HUES48 (cell line): Measurements from ENCODE around the gene PAQR5.
"Not testable (repeated sequence)": the region's sequence is repeated elsewhere in the genome, so short reads cannot be mapped to it uniquely, and the experiment has no call there.

Experiments
- H3K27ac ChIP-seq: one replicate; pipeline ENCODE4 v1.7.0; 2013; ENCODE audit warnings: low read depth, low read length, inconsistent platforms
- H3K27me3 ChIP-seq: 2 replicates; pipeline ENCODE4 v1.6.1; 2013; ENCODE audit warnings: mild to moderate bottlenecking, low read length; ENCODE audit not compliant: control insufficient read depth, insufficient read depth
- H3K36me3 ChIP-seq: 2 replicates; pipeline ENCODE4 v1.6.1; 2013; ENCODE audit warnings: low read length; ENCODE audit not compliant: control insufficient read depth, insufficient read depth
- H3K4me1 ChIP-seq: 2 replicates; pipeline ENCODE4 v1.6.1; 2013; ENCODE audit warnings: mild to moderate bottlenecking, low read length; ENCODE audit not compliant: control insufficient read depth, insufficient read depth
- H3K4me3 ChIP-seq: 2 replicates; pipeline ENCODE4 v1.5.1; 2013; ENCODE audit warnings: mild to moderate bottlenecking, low read depth, low read length
- H3K9ac ChIP-seq: 2 replicates; pipeline ENCODE4 v1.6.1; 2013; ENCODE audit warnings: mild to moderate bottlenecking, low read depth, low read length, moderate library complexity
- H3K9me3 ChIP-seq: 2 replicates; pipeline ENCODE4 v1.6.1; 2013; ENCODE audit warnings: low read length; ENCODE audit not compliant: control insufficient read depth, insufficient read depth

Gene PAQR5

DNA sequence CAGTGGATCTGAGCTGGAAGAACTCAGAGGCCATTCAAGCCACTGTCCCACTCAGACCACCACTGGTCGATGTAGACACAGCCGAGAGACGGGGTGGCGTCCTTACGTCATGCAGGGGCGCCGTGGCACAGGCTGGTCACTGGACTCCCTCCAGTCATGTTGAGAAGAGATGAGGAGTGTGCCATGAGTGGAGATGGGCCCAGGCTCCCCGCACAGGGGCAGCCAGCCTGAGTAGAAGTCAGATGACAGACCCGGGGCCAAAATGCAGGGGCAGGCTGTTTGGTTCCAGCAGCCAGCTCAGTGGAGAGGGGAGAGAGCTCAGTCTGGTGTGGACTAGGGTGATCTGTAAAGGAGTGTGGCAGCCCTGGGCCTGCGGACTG, 82.0 kb downstream of the PAQR5 start:
- no peaks in the 10 kb centered on the region for H3K27me3 ChIP-seq
- H3K9ac ChIP-seq, result no peak overlapping the region
- no peak overlapping the region for H3K27ac ChIP-seq
- H3K9me3 ChIP-seq, result no peaks in the 10 kb centered on the region
- no peaks in the 10 kb centered on the region for H3K36me3 ChIP-seq
- no peak overlapping the region for H3K4me3 ChIP-seq
- H3K4me1 ChIP-seq, result no peaks in the 10 kb centered on the region

DNA sequence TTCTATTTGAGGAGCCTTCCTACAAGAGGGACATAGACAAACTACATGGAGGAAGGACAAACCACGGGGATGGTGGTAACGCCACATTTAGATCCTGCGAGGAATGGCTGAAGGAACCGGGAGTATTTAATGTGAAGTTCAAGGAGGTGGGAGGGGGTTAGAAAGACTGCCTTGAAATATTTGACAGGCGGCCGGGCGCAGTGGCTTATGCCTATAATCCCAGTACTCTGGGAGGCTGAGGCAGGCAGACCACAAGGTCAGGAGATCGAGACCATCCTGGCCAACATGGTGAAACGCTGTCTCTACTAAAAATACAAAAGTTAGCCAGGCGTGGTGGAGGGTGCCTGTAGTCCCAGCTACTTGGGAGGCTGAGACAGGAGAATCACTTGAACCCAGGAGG, 83.5 kb downstream of the PAQR5 start:
- H3K9ac ChIP-seq, H3K4me3 ChIP-seq, H3K27me3 ChIP-seq, H3K27ac ChIP-seq, H3K36me3 ChIP-seq, H3K9me3 ChIP-seq, H3K4me1 ChIP-seq: not testable (repeated sequence)

DNA sequence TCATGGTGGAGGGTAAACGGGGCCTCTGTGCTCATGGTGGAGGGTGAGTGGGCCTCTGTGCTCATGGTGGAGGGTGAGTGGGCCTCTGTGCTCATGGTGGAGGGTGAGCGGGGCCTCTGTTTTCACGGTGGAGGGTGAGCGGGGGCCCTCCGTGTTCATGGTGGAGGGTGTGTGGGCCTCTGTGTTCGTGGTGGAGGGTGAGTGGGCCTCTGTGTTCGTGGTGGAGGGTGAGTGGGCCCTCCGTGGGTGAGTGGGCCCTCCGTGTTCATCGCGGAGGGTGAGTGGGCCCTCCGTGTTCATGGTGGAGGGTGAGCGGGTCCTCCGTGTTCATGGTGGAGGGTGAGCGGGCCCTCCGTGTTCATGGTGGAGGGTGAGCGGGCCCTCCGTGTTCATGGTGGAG, 85.4 kb downstream of the PAQR5 start:
- H3K4me3 ChIP-seq, H3K9ac ChIP-seq, H3K36me3 ChIP-seq, H3K9me3 ChIP-seq, H3K27ac ChIP-seq, H3K4me1 ChIP-seq, H3K27me3 ChIP-seq: not testable (repeated sequence)

DNA sequence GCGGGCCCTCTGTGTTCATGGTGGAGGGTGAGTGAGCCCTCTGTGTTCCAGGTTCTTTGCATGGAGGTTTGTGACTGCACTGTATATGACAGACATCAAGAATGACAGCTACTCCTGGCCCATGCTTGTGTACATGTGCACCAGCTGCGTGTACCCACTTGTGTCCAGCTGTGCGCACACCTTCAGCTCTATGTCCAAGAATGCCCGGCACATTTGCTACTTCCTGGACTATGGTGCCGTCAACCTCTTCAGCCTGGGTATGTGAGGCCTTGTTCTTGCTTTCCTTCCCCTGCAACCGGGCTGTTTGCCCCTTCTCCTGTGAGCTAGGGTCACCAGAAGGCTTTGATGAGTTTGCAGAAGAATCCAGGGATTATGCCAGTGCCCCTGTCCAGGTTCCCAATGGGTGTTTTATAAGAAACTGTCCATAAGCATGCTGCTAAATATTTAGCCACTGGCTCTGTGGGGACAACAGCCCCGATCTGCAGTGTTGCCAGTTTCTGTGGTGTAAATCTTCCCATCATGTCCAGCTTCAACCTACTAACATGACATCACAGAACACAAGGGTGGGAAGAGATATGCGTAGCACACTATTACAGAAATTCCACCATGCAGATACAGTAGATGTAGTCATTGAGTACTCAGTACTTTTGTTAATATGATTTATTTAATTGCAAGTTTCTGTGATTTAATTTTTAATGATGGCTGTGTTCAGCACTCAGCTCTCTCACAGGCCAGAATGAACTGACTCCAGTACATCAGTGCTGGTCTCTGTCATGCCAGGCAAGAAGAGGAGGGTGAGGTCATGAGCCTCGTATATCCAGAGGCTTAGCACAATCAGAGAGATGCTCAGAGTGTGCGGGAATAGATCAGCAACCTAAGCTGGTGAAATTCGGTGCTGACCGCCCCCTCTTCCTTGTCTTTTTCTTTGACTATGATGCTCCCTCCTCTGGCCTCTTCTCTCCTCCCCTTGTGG, 86.2 kb downstream of the PAQR5 start:
- Histone ChIP-seq H3K27ac (no peak overlapping the region), H3K9me3 (no peaks in the 10 kb centered on the region), H3K4me3 (no peak overlapping the region), H3K9ac (no peak overlapping the region), H3K27me3 (no peaks in the 10 kb centered on the region), H3K36me3 (no peaks in the 10 kb centered on the region), H3K4me1 (no peaks in the 10 kb centered on the region)

DNA sequence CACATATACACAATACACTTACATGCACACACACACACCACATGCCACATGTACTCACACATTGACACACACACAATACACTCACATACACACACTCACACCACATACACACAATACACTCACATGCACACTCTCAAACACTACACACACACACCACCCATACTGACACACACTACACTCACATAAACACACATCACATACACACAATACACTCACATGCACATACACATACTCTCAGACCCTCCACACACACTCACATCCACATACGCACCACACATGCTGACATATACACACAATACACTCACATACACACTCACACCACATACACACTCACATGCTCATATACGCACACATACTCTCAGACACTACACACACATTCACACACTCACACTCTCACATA, 87.1 kb downstream of the PAQR5 start:
- no peaks in the 10 kb centered on the region for H3K4me1 ChIP-seq
- H3K9ac ChIP-seq, result no peak overlapping the region
- no peak overlapping the region for H3K4me3 ChIP-seq
- H3K36me3 ChIP-seq, result no peaks in the 10 kb centered on the region
- no peaks in the 10 kb centered on the region for H3K27me3 ChIP-seq
- no peak overlapping the region for H3K27ac ChIP-seq
- no peaks in the 10 kb centered on the region for H3K9me3 ChIP-seq

DNA sequence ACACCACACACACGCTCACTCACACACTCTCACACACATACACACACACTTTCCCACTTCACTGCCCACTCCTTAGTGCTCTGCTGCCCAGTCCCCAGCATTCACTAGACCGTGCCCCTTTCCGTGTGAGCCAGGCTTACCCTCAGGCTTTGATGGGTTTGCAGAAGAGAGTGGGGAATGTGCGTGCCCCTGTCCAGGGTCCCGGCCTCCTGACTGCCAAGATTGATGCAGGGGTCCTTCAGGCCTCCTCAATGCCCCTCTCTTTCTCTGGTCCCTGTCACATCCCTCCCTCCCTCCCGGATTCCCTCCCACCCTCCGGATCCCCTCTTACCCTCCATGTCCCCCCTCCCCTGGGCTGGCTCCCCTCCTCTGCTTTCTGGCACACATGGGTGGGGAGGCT, 87.6 kb downstream of the PAQR5 start:
- H3K4me3 ChIP-seq, result no peak overlapping the region
- no peak overlapping the region for H3K9ac ChIP-seq
- H3K27ac ChIP-seq, result no peak overlapping the region
- H3K27me3 ChIP-seq, result no peaks in the 10 kb centered on the region
- H3K36me3 ChIP-seq, result no peaks in the 10 kb centered on the region
- H3K9me3 ChIP-seq, result no peaks in the 10 kb centered on the region
- H3K4me1 ChIP-seq, result no peaks in the 10 kb centered on the region

DNA sequence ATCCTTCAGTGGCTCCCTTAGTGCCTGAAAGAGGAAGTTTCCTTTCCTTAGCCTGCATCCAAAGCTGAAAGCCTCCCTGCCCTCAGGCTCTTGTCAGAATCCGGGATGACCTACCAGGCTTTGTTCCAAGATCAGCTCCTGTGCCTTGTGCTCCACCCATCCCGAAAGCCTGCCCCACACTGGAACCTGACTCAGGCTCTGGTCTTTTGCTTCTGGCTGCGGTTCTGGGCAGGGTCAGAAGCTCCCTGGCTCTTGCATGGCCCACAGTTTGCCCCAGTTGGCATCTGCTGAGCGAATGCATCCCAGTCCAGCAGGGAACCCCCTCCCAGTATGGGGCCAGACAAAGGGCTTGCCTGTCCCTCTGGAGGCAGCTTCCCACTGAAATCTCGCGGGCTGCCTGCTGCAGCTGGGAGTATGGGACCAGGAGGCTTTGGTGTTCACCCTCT, 89.6 kb downstream of the PAQR5 start:
- Histone ChIP-seq H3K4me1 (no peaks in the 10 kb centered on the region), H3K27me3 (no peaks in the 10 kb centered on the region), H3K36me3 (no peaks in the 10 kb centered on the region), H3K4me3 (no peak overlapping the region), H3K9ac (no peak overlapping the region), H3K9me3 (no peaks in the 10 kb centered on the region), H3K27ac (no peak overlapping the region)

DNA sequence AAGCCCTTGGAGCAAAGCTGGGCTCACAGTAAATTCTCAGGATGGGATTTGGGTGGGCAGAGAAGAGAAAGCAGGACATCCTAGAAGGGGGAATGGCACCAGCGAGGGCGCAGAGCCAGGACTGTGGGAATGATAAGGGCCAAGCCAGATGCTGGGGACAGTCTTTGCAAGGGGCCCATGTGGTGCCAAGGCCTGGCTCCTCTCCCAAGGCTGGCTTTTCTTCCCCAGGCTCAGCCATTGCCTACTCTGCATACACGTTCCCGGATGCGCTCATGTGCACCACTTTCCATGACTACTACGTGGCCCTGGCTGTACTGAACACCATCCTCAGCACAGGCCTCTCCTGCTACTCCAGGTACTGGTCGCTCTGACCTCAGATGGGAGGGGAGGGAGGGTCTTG, 90.7 kb downstream of the PAQR5 start:
- Histone ChIP-seq H3K4me3 (no peak overlapping the region), H3K9ac (no peak overlapping the region), H3K27me3 (no peaks in the 10 kb centered on the region), H3K4me1 (peaks cover 10% of the 10 kb centered on the region), H3K9me3 (no peaks in the 10 kb centered on the region), H3K36me3 (no peaks in the 10 kb centered on the region), H3K27ac (no peak overlapping the region)

DNA sequence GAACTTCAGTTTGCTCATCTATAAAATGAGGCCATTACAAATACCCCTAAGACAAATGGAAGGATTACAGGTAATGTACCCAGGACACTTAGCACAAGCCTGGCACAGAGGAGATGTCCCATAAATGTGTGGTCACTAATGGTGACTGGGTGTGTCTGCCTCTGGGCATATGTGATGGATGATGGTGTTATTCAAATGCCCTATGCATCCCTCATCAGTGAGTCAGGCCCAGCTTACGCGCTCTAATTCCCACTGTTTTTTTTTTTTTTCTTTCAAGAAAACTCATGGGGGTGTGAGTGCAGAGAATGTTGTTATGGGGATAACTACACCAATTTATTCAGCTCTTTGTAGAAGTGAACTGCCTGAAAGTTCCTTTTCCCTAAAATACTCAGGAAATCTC, 91.9 kb downstream of the PAQR5 start:
- H3K27me3 ChIP-seq, result no peaks in the 10 kb centered on the region
- H3K9ac ChIP-seq, result no peak overlapping the region
- H3K36me3 ChIP-seq, result no peaks in the 10 kb centered on the region
- H3K4me1 ChIP-seq, result peaks cover 11% of the 10 kb centered on the region
- H3K27ac ChIP-seq, result no peak overlapping the region
- no peak overlapping the region for H3K4me3 ChIP-seq
- H3K9me3 ChIP-seq, result no peaks in the 10 kb centered on the region

DNA sequence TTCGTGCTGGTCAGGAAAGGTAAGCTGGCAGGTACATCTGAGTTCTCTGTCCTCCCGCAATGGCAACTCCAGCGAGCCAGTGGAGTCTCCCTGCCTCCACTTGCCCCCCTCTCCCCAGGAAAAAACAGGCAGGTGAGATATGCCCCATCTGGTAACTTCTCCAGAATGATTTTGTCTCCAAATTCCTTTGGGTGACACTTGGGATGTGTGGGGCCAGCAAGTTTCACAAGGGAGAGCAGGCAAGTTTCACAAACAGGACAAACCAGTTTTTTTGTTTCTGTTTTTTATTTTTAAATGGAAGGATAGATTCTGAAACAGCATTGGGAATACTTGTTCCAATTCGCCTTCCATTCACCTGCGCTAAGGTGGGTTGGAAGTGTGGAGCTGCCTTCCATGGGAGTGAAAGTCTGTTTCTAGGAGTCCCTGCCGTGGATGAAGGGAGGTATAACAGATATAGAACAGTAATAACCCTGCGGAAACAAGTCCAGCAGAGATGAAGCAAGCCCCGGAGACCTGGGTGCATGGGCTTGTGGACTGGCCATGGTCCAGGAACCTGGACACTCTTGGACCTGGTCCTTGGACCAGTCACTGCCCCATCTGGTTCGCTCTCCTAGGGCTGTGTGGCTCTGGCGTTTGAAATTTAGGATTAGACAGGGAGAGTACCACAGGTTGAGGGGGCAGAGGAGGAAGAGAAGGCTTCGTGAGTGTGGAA, 92.5 kb downstream of the PAQR5 start:
- no peak overlapping the region for H3K4me3 ChIP-seq
- no peaks in the 10 kb centered on the region for H3K27me3 ChIP-seq
- H3K27ac ChIP-seq, result no peak overlapping the region
- no peak overlapping the region for H3K9ac ChIP-seq
- H3K9me3 ChIP-seq, result no peaks in the 10 kb centered on the region
- H3K4me1 ChIP-seq, result peaks cover 11% of the 10 kb centered on the region
- H3K36me3 ChIP-seq, result no peaks in the 10 kb centered on the region

DNA sequence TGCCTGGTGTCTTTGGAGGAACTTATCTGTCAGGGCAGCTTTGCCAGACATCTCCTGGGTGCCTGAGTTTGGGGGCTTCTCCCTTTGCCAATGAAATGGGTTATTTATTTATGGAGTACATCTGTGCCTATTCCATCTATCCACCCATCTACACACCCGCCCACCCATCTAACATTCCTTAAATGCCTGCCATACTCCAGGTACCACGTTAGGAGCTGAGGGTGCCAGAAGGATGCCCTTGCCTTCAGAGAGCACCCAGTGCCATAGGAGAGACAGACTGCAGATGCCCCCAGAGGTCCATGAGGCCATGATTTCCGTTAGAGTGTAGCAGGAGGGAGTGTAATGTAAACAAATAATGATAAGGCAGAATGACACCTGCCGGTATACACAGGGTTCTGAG, 93.6 kb downstream of the PAQR5 start:
- H3K9ac ChIP-seq, result no peak overlapping the region
- no peak overlapping the region for H3K27ac ChIP-seq
- H3K4me3 ChIP-seq, result no peak overlapping the region
- no peaks in the 10 kb centered on the region for H3K36me3 ChIP-seq
- H3K27me3 ChIP-seq, result no peaks in the 10 kb centered on the region
- no peaks in the 10 kb centered on the region for H3K9me3 ChIP-seq
- H3K4me1 ChIP-seq, result peaks cover 11% of the 10 kb centered on the region
